Left ventricle myocardium inferior (tissue), 1 donor: ENCODE data around the gene SIRT7. TPM values are rescaled to one million over a fixed set of nuclear protein-coding genes. Genes with fewer than 3 reads are reported as not detected.

ENCODE experiments used
- DNase-seq: peaks from one replicate; pipeline ENCODE4 v3.0.0-alpha.2; 2020
- H3K27ac ChIP-seq: fragments of 200-600 bp; replicated peaks from 2 replicates; pipeline ENCODE4 v1.8.0; 2021
- H3K27me3 ChIP-seq: fragments of 200-600 bp; 2 replicates; pipeline ENCODE4 v1.8.0; 2021; ENCODE audit warnings: low read depth
- H3K36me3 ChIP-seq: fragments of 200-600 bp; 2 replicates; pipeline ENCODE4 v1.8.0; 2021
- H3K4me1 ChIP-seq: fragments of 200-600 bp; 2 replicates; pipeline ENCODE4 v1.8.0; 2021
- H3K4me3 ChIP-seq: fragments of 200-600 bp; 2 replicates; pipeline ENCODE4 v1.8.0; 2021; ENCODE audit warnings: mild to moderate bottlenecking, moderate library complexity
- H3K9me3 ChIP-seq: fragments of 200-600 bp; replicated peaks from 2 replicates; pipeline ENCODE4 v1.8.0; 2021
- CTCF ChIP-seq: fragments of 200-600 bp; IDR thresholded peaks from 2 replicates; pipeline ENCODE4 v1.8.0; 2021; ENCODE audit warnings: antibody characterized with exemption, mild to moderate bottlenecking, borderline replicate concordance
- intact Hi-C: fragments of 100-400 bp; cut with micrococcal nuclease; formaldehyde crosslinking; loops from one replicate; pipeline ENCODE4 v1.11.0; 2022
- total RNA-seq: library from RNA; stranded (reverse); fragmentation: NEBNext Ultra II Directional; extraction: Animal tissue kit (Norgen Biotek cat#: 25700); gene quantifications from one replicate; pipeline ENCODE4 v1.2.1, GENCODE V29; 2021
- donor health status: DM: no; HTN: yes; CAD: no; lungs with severe emphysema.

SIRT7 gene
- total RNA-seq, 1 donor from 2014 or later: 8.5 TPM

- intact Hi-C loops: no loop called here
- H3K36me3 ChIP-seq: no peaks in the 10 kb centered on the region
- no peak for TF ChIP-seq CTCF
These were observed 34.1 kb upstream of the SIRT7 start for GRCh38 chr17:81951785-81952684.

GRCh38 chr17:81950501-81950900 is 32.5 kb upstream of the SIRT7 start:
- H3K27ac ChIP-seq: no peak overlapping the region
- H3K4me3 ChIP-seq: no peak overlapping the region
- H3K9me3 ChIP-seq: no peaks in the 10 kb centered on the region
- no peak for TF ChIP-seq CTCF
- H3K27me3 ChIP-seq: peaks cover 29% of the 10 kb centered on the region
- intact Hi-C loops: no loop called here
- H3K4me1 ChIP-seq: no peaks in the 10 kb centered on the region
- DNase-seq: no peak
- H3K36me3 ChIP-seq: no peaks in the 10 kb centered on the region

More at GRCh38 chr17:81951785-81952684, 34.1 kb upstream of the SIRT7 start:
- Histone ChIP-seq H3K4me1 (no peaks in the 10 kb centered on the region), H3K4me3 (no peak overlapping the region), H3K9me3 (no peaks in the 10 kb centered on the region), H3K27me3 (peaks cover 37% of the 10 kb centered on the region), H3K27ac (no peak overlapping the region)
- DNase-seq: no peak

GRCh38 chr17:81948635-81949378 is 30.8 kb upstream of the SIRT7 start:
- Histone ChIP-seq H3K27me3 (peaks cover 25% of the 10 kb centered on the region), H3K4me3 (no peak overlapping the region), H3K36me3 (no peaks in the 10 kb centered on the region), H3K27ac (no peak overlapping the region), H3K4me1 (no peaks in the 10 kb centered on the region), H3K9me3 (no peaks in the 10 kb centered on the region)
- intact Hi-C loops: no loop called here
- no peak for DNase-seq
- TF ChIP-seq CTCF: no peak

- intact Hi-C loops: no loop called here
- Histone ChIP-seq H3K27me3 (peaks cover 22% of the 10 kb centered on the region), H3K27ac (no peak within 1 kb of the TSS), H3K4me3 (no peak within 1 kb of the TSS), H3K9me3 (no peaks in the 10 kb centered on the region), H3K36me3 (no peaks in the 10 kb centered on the region), H3K4me1 (no peaks in the 10 kb centered on the region)
- no peak for DNase-seq
- no peak for TF ChIP-seq CTCF
These were observed 29.2 kb upstream of the SIRT7 start, which contains the start of gene MYADML2 for GRCh38 chr17:81947189-81947588. MYADML2 (minus strand) TSS chr17:81947233; CDS start chr17:81941741, 5,492 bp downstream.

GRCh38 chr17:81944858-81945257 is 26.9 kb upstream of the SIRT7 start:
- no peaks in the 10 kb centered on the region for H3K9me3 ChIP-seq
- peaks cover 34% of the 10 kb centered on the region for H3K27me3 ChIP-seq
- no peak overlapping the region for H3K27ac ChIP-seq
- no peak for DNase-seq
- H3K36me3 ChIP-seq: no peaks in the 10 kb centered on the region
- H3K4me1 ChIP-seq: peaks cover 18% of the 10 kb centered on the region
- no peak overlapping the region for H3K4me3 ChIP-seq
- TF ChIP-seq CTCF: no peak
- intact Hi-C loops: no loop called here
